ENCODE results near the gene LYPD6B.

- TF ChIP-seq CTCF (IDR thresholded peaks at IDR 0.05; ENCODE audit: insufficient read depth, low read length, poor library complexity, severe bottlenecking): no peak
- no peak for TF ChIP-seq EZH2phosphoT487 (conservative IDR thresholded peaks at IDR 0.05; ENCODE audit: low read length)
Measured at GRCh38 chr2:149076863-149077412, 38.4 kb downstream of the LYPD6B start.
